GM19324 (cell line): ENCODE measurements around the gene DNAJC27.

Experiments
- ATAC-seq: cut with Tn5 transposase; IDR thresholded peaks from one replicate; pipeline ENCODE4 v1.9.1; 2021; ENCODE audit warnings: mild to moderate bottlenecking, moderate library complexity; ENCODE audit not compliant: unreplicated experiment, low FRiP score

Gene DNAJC27

GRCh38 chr2:24971286-24971535 is 544 bp downstream of the DNAJC27 start:
- no peak for ATAC-seq

DNA sequence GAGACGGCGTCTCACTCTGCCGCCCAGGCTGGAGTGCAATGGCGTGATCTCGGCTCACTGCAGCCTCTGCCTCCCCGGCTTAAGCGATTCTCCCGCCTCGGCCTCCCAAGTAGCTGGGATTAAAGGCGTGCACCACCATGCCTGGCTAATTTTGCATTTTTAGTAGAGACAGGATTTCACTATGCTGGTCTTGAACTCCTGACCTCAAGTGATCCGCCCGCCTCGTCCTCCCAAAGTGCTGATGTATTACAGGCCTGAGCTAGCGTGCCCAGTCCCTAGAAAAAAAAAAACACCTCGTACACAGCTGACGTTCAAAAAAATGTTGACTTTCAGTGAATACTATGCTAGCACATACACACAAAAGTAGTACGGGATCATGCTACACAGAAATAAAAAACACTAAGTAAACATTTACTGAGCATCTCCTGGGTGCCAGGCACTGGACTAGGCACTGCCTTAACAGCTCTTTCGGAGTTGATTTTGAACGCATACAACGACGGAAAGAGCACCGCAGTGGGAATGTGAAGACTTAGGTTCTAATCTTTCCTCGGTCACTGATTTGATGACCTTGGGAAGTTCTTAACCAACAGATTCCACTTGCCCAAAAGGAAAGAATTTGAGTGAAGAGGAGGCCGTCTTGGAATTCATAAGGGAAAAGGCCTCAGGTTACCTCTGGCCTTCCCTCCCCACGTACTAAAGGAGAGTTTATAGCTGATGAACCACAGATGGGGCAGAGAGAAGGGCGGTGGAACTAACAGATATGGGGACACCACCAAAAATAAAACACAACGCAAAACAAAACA is 1.1 kb downstream of the DNAJC27 start:
- no peak for ATAC-seq

- ATAC-seq = no peak
These were observed 2.0 kb downstream of the DNAJC27 start for GRCh38 chr2:24969784-24970183.

- ATAC-seq = no peak
These were observed 9.9 kb downstream of the DNAJC27 start for GRCh38 chr2:24961903-24962302.

DNA sequence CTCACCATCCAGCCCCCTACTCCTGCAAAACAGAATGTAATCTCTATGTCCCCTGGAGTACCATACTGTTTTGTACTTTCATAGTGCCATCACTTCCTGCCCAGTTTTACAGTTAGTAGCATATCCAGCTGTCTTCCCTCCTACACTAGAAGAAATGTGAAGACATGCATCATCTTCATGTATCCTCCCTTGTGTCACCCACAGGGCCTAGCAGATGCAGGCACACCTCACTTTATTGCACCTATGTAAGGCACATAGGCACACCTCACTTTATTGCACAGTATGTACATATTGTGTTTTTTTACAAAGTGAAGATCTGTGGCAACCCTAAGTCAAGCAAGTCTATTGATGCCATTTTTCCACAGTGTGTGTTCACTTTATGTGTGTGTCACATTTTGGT is 12.0 kb downstream of the DNAJC27 start:
- no peak for ATAC-seq

- ATAC-seq = no peak
These were observed 13.3 kb downstream of the DNAJC27 start for GRCh38 chr2:24958411-24958935.

DNA sequence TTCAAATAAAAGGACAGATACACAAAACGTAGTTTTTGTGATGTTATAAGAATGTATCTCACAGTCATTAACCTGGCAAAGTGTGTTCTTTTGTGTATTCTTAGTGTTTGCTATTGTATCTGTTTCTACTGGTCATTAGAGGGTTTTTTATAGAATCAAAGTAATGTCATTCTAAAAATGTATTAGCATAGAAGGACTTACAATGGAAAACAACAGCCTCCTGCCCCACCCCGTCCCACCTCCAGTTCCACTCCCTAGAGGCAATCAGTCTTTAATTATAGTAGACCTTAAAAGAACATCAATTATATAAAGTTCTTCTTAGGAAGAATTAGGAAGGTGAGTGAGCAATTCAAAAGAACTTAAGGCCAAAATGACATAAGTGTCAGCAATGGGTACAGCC is 13.8 kb downstream of the DNAJC27 start:
- no peak for ATAC-seq

- ATAC-seq = no peak
These were observed 14.5 kb downstream of the DNAJC27 start for GRCh38 chr2:24957221-24957620.

DNA sequence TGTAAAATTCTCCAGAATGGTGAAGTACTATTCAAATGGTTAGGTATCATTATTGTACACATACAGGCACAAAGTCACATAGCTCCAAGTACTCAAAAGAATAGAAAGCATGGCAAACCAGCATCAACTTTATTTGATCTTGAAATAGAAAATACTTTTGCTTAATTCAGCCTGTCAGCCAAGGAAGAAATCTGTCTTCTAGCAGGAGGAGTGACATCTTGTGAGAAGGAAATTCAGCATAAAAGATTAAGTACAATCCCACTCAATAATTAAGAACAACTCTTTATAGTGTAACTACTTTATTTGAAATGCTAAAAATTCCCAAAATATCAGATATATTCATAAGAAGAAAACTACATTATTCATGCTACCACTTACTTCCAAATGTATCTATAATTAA is 15.8 kb downstream of the DNAJC27 start:
- no peak for ATAC-seq

DNA sequence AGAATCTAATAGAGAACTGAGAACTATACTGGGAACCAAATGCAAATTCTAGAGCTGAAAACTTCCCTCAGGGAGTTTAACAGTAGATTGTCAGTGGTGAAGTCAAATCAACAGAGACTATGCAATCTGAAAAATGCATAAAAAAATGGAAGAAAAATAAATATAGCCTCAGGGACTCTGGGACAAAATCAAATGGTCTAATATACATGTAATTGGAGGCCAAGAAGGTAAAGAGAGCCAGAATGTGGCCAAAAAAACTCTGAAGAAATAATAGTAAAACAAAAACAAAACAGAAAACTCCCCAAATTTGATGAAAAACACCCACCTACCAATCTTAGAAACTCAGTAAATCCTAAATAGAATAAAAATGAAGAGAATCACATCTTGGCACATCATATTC is 16.5 kb downstream of the DNAJC27 start:
- no peak for ATAC-seq

GRCh38 chr2:24950102-24950501 is 21.7 kb downstream of the DNAJC27 start:
- ATAC-seq = no peak

DNA sequence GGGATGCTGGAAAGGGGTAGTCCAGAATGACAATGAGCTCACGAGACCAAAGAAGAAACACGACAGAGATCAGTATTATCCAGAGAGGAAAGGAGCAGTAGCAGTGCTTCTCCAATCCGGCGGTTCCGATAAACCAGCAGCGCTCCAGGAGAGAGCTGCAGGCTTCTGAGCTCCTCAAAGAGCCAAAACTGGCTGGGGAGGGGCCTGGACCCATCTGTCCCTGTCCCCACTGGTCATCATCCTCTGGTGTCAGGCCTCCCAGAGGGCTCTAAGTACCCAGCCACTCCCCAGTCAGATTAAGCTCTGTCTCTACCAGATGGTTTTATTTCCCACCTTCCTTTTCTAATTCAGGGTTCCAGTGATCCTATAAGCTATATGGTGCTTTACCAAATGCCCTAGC is 23.2 kb downstream of the DNAJC27 start:
- ATAC-seq = no peak

DNA sequence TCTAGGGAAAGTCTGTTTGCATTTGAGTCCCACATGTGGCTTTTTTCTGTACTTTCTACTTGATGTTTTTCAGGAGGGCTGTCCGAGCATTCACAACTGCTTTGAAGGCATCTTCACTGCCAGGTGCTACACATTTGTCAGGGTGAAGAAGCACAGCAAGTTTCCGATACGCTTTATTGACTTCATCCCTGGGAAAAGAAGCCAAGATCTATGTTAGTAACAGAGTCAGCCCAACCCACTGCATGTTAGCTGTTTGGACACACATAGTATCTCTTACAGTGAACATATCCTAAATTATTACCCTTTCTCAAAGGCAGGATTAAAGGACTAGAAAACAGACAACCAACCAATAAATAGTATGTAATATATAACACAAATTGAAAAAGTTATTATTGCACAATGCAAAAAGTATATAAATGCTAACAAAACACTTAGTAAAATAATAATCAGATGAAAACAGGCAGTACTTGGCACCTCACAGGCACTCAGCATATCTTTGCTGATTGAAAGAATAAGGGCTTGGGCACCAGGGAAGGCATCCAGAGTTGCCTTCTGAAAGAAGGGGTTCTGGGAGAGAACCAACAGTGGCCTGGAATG is 24.1 kb downstream of the DNAJC27 start:
- ATAC-seq = no peak

- ATAC-seq = no peak
These were observed 25.8 kb downstream of the DNAJC27 start for GRCh38 chr2:24945907-24946306.

GRCh38 chr2:24943427-24944053 is 28.2 kb downstream of the DNAJC27 start:
- no peak for ATAC-seq

DNA sequence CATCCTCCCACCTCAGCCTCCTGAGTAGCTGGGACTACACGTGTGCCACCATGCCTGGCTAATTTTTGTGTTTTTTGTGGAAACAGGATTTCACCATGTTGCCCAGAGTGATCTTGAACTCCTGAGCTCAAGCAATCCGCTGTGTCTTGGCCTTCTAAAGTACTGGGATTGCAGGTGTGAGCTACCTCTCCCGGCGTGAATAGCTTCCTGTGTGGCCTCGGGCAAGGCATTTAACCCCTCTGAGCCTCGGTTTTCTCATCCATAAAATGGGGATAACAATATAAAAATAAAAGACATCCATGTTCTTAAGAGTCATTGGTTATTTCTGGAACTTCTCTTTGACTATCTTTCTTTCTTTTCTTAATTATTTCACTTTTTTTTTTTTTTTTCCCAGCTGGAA is 32.4 kb downstream of the DNAJC27 start:
- no peak for ATAC-seq

GRCh38 chr2:24937236-24937635 is 34.5 kb downstream of the DNAJC27 start:
- ATAC-seq = no peak

GRCh38 chr2:24935145-24935544 is 36.6 kb downstream of the DNAJC27 start:
- no peak for ATAC-seq

- no peak for ATAC-seq
These were observed 39.0 kb downstream of the DNAJC27 start for GRCh38 chr2:24932715-24933114.

GRCh38 chr2:24930768-24931167 is 41.0 kb downstream of the DNAJC27 start:
- ATAC-seq = no peak

DNA sequence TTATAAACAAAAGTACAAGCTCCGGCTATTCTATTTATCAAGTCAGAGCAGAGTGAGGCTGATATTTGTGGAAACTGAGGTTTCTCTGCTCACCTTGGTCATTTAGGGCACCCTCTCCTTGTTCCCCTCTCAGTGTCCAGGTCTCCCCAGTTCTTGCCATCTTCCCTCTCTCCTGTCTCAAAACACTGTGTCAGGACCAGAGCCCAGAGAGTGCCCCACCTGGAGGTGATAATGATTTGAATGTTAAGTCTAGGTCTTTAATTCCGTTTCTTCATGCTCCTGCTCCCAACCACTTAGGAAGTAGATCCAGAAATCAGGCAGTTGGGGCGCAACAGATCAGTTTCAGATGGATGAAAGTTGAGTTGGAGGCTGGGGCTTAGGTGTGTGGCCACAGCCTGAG is 42.5 kb downstream of the DNAJC27 start:
- no peak for ATAC-seq

DNA sequence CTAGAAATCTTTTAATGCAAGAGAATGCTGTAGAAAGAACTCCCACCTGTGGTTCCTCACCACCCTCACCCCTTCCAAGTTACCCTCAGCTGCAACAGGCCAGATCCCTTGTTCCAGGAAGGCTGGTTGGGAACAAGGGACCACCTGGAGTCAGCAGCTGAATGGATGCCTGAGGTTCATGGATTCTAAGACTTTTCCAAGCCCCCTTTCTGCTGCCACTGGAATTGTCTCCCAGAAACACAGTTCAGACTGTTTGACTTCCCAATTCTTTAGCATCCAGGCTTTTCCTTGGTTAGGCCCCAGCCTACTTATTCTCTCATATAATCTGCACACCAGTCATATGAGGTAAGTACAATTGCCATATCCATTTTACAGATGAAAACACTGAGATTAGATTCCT is 43.7 kb downstream of the DNAJC27 start:
- ATAC-seq = no peak
